ENCODE data around the gene REC8. TPM values are rescaled to one million over a fixed set of nuclear protein-coding genes. Genes with fewer than 3 reads are reported as not detected.

REC8 gene
- total and polyA plus RNA-seq, 2 experiments from 2014 or later: 44.8 to 170 TPM

- Histone ChIP-seq H4K20me1 (ENCODE audit: insufficient read depth, poor library complexity, severe bottlenecking) (no peaks in the 10 kb centered on the region), H2AFZ (peak overlapping the region; percentile 16), H3K4me3 (peak overlapping the region; percentile 11), H3K27ac (peak overlapping the region; percentile 71), H3K4me2 (peak overlapping the region; percentile 81), H3K9me2 (replicated peaks; ENCODE audit: insufficient read depth) (no peaks in the 10 kb centered on the region), H3K9me3 (ENCODE audit: low read depth) (no peaks in the 10 kb centered on the region), H3K79me2 (peaks cover 27% of the 10 kb centered on the region), H3K36me3 (replicated peaks; ENCODE audit: insufficient read depth, low read depth) (peaks cover 2% of the 10 kb centered on the region), H3K27me3 (no peaks in the 10 kb centered on the region), H3K4me1 (ENCODE audit: insufficient read depth) (peaks cover 5% of the 10 kb centered on the region)
- DNase-seq (ENCODE audit: low spot score): no peak
- TF ChIP-seq EZH2 (IDR thresholded peaks at IDR 0.05; ENCODE audit: borderline replicate concordance) (no peak), EZH2phosphoT487 (IDR thresholded peaks at IDR 0.05; ENCODE audit: low read depth, severe bottlenecking, unreplicated experiment) (no peak)
- TF ChIP-seq, protein P1, sequence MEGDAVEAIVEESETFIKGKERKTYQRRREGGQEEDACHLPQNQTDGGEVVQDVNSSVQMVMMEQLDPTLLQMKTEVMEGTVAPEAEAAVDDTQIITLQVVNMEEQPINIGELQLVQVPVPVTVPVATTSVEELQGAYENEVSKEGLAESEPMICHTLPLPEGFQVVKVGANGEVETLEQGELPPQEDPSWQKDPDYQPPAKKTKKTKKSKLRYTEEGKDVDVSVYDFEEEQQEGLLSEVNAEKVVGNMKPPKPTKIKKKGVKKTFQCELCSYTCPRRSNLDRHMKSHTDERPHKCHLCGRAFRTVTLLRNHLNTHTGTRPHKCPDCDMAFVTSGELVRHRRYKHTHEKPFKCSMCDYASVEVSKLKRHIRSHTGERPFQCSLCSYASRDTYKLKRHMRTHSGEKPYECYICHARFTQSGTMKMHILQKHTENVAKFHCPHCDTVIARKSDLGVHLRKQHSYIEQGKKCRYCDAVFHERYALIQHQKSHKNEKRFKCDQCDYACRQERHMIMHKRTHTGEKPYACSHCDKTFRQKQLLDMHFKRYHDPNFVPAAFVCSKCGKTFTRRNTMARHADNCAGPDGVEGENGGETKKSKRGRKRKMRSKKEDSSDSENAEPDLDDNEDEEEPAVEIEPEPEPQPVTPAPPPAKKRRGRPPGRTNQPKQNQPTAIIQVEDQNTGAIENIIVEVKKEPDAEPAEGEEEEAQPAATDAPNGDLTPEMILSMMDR (IDR thresholded peaks at IDR 0.05; ENCODE audit: poor library complexity): no peak
- 46% methylated on average over 30 of the region's 30 CpGs for WGBS (ENCODE audit: low lambda C conversion rate, missing lambda C conversion rate)
Measured at GRCh38 chr14:24172261-24172860, 481 bp downstream of the REC8 start.

- Histone ChIP-seq H3K79me2 (peaks cover 27% of the 10 kb centered on the region), H2AFZ (no peak overlapping the region), H4K20me1 (ENCODE audit: insufficient read depth, poor library complexity, severe bottlenecking) (no peaks in the 10 kb centered on the region), H3K4me2 (peak overlapping the region; percentile 81), H3K9me3 (ENCODE audit: low read depth) (no peaks in the 10 kb centered on the region), H3K36me3 (replicated peaks; ENCODE audit: insufficient read depth, low read depth) (peaks cover 2% of the 10 kb centered on the region), H3K4me3 (peak overlapping the region; percentile 11), H3K27me3 (no peaks in the 10 kb centered on the region), H3K27ac (peak overlapping the region; percentile 71), H3K9me2 (replicated peaks; ENCODE audit: insufficient read depth) (no peaks in the 10 kb centered on the region), H3K4me1 (ENCODE audit: insufficient read depth) (peaks cover 5% of the 10 kb centered on the region)
- TF ChIP-seq, protein P1 (IDR thresholded peaks at IDR 0.05; ENCODE audit: poor library complexity): no peak
- TF ChIP-seq EZH2phosphoT487 (IDR thresholded peaks at IDR 0.05; ENCODE audit: low read depth, severe bottlenecking, unreplicated experiment) (no peak), EZH2 (IDR thresholded peaks at IDR 0.05; ENCODE audit: borderline replicate concordance) (no peak)
- no peak for DNase-seq (ENCODE audit: low spot score)
- 75% methylated on average over 20 of the region's 20 CpGs for WGBS (ENCODE audit: low lambda C conversion rate, missing lambda C conversion rate)
Measured at GRCh38 chr14:24172871-24173281, 996 bp downstream of the REC8 start.

DNA sequence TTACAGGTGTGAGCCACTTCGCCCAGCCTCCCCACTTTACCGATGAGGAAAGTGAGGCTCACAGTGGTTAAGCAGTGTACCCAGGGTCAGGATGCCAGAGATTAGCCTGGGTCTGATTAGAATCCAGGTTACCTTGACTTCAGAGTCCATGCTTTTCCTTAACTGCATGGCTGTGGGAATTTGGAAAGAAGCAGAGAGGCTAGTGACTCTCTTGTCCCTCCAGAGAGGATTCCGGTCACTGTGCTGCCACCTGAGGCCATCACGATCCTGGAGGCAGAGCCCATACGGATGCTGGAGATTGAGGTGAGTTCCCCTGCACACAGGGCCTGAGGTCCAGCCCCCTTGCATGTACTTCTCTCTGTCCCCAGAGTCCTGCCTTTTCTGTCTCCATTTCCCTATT is 4.7 kb downstream of the REC8 start:
- peaks cover 5% of the 10 kb centered on the region for H3K4me1 ChIP-seq (ENCODE audit: insufficient read depth)
- H3K4me3 ChIP-seq: no peak overlapping the region

More for the DNA sequence above, 4.7 kb downstream of the REC8 start:
- no peaks in the 10 kb centered on the region for H3K27me3 ChIP-seq
- H3K79me2 ChIP-seq: peaks cover 27% of the 10 kb centered on the region
- no peak overlapping the region for H3K27ac ChIP-seq
- no peak for TF ChIP-seq EZH2 (IDR thresholded peaks at IDR 0.05; ENCODE audit: borderline replicate concordance)
- TF ChIP-seq EZH2phosphoT487 (IDR thresholded peaks at IDR 0.05; ENCODE audit: low read depth, severe bottlenecking, unreplicated experiment): no peak
- TF ChIP-seq, protein P1 (IDR thresholded peaks at IDR 0.05; ENCODE audit: poor library complexity): no peak
- no peak for DNase-seq (ENCODE audit: low spot score)
- no peaks in the 10 kb centered on the region for H4K20me1 ChIP-seq (ENCODE audit: insufficient read depth, poor library complexity, severe bottlenecking)
- H3K4me2 ChIP-seq: no peak overlapping the region
- H3K9me2 ChIP-seq (replicated peaks; ENCODE audit: insufficient read depth): no peaks in the 10 kb centered on the region
- no peak overlapping the region for H2AFZ ChIP-seq
- no peaks in the 10 kb centered on the region for H3K9me3 ChIP-seq (ENCODE audit: low read depth)
- WGBS (ENCODE audit: low lambda C conversion rate, missing lambda C conversion rate): 97% methylated on average over 5 of the region's 5 CpGs
- peaks cover 2% of the 10 kb centered on the region for H3K36me3 ChIP-seq (replicated peaks; ENCODE audit: insufficient read depth, low read depth)

All from hepatocyte (in vitro differentiated cells).